NCI-H510A (cell line): ENCODE data around the gene WIZ.

Experiments used
- DNase-seq: peaks from one replicate; lab custom pipeline; 2025; lab: John Stamatoyannopoulos, UW

WIZ gene

DNA sequence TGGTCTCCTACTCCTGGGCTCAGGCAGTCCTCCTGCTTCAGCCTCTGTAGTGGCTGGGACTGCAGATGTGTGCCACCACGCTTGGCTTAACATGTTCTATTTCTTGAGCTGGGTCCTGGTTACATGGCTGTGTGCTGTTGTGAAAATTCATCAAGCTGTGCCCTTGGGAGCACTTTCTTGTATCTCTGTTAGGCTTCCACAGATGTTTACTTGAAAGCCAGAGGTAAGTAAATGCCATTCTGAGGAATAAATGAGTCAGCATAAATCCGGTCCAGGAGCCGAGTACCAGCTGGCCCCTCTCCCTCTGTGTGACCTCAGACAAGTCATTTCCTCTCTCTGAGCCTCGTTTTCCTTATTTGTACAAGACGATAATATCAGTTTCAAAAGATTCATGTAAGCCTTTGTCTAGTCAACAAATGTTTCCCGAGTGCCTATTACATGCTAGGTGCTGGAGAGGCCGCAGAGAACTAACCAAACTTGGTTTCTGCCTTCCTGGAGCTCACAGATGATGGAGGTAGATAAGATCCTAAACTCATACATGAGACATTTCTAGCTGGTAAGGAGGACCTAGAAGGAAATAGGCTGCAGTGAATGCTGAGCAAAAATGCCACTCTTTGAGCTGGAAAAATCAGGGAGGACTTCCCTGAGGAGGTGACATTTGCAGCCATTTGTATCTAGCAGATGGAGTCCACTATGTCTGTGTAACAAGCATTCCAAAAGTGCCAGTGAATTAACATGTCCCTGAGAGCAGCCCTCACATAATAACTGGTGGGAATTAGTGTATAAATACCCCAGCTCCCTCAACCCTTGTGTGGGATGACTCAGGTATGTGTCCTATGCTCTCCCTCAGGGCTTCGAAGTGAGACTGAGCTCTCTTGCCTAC, 17.3 kb upstream of the WIZ start:
- DNase-seq, result no peak

DNA sequence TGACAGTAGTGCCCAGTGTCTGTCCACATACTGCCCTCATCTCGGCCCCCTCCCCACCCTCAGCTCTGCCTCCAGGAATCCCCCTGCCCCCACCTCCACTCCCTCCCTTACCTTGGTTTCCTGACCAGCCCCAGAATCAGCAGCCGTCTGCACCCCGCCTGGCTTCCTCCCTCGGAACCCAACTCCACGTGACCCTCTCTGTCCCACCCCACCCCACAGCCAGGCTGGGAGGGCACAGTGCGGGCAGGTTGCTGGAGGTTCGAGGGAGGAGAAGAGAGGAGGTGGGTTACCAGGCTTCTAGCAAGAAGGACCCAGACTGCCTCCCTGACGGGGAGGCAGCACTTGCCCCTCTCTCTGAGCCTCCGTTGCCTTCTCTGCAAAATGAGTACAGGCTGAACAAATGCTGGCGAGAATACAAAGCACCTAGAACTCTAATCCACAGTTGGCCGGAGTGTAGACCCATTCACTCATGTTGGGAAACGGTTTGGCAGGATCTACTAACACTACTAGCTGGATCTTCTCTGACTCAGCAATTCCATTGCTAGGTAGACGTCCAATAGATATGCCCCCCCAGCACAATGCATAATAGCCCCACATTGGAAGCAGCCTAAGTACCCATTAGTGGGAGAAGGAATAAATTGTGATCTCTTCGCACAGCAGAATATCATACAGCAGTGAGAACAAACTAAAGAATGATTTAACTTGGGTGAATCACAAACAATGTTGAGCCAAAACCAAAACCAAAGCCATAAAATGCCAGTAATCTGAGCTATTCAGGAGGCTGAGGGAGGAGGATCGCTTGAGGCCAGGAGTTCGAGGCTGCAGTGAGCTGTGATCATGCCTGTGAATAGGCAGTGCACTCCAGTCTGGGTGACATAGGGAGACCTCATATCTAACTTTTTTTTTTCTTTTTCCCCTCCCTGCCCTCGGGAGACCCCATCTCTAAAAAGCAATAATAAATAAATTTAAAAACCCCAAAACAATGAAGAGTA, 14.9 kb upstream of the WIZ start, which contains the start of gene RASAL3:
Gene RASAL3, minus strand, starts transcription at position 151 of the 992 bp plus-strand sequence. CDS start 186 bp downstream, outside the sequence.
- DNase-seq, result no peak

DNA sequence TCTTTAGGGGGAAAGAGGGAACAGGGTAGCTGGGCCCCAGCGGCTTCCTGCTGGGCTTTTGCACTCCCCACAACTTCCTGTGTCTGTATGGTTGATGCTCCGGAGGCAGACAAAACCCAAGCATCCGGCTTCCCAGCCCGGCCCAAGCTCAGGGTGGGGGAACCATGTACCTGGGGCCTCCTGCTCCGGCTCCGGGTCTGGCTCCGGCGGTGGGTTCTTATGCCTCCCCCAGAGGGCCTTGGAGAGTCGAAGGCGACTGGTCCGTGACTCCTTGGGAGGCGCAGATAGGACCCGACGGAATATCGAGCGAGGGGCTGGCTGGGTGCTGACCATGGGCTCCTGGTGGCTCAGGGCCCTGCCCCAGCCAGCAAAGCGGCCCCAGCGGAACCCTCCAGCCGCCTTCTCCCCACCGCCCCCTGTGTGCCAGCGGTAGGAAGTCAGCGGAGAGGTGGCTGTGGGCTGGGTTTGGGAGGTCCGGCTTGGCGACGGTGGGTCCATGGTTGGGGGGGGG, 14.2 kb upstream of the WIZ start:
- DNase-seq, result no peak

DNA sequence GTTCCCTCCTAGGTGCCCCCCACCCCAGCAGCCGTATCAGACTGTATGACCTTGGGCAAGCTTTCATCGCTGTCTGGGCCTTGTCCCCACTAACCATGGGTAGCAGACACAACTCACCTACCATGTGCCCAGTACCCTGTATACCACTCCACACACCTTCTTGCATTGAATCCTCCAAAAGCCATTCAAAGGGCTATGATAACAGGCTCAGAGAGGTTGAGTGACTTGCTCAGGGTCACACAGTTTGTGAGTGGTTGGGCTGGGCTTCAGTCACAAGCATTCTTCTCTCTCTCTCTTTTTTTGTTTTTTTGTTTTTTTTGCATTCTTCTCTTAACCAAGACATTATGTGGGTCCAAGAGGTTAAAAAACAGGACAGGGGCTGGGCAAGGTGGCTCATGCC, 11.9 kb upstream of the WIZ start:
- DNase-seq, result no peak

DNA sequence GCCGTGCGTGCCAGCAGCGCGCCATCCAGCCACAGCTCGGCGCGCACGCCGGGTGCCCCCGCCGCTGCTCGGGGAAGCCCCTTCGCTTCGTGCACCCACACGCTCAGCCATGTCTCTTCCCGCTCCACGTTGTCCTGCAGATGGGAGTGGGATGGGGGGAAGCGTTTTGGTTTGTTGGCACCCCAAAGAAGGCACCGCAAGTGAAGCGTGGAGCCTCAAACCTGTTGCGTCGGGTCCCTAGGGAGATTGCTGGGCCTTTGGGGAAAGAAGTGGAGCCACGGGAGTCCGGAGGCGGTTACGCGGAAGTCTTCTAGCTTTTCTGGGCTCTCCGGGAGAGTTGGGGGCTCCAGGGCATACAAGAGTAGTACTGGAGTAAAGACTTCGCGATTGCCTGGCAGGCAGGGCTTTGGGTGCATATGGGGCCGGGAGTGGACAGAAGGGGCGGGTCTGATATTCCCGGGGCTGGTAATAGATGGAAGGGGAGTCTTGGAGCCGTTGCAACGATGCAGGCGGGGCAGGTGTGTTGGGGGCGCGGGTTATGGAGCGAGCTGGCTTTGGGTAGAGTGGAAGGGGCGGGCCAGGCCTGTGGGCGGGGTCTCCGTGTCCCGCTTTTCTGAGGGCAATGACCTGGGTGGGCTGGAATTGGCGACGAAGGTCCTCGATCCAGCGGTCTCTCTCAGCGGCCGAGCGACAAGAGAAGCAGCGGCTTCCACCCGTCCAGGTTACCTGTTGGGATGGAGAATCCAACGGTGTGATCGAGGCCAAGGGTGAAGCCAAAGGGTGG, 8.1 kb upstream of the WIZ start:
- no peak for DNase-seq

DNA sequence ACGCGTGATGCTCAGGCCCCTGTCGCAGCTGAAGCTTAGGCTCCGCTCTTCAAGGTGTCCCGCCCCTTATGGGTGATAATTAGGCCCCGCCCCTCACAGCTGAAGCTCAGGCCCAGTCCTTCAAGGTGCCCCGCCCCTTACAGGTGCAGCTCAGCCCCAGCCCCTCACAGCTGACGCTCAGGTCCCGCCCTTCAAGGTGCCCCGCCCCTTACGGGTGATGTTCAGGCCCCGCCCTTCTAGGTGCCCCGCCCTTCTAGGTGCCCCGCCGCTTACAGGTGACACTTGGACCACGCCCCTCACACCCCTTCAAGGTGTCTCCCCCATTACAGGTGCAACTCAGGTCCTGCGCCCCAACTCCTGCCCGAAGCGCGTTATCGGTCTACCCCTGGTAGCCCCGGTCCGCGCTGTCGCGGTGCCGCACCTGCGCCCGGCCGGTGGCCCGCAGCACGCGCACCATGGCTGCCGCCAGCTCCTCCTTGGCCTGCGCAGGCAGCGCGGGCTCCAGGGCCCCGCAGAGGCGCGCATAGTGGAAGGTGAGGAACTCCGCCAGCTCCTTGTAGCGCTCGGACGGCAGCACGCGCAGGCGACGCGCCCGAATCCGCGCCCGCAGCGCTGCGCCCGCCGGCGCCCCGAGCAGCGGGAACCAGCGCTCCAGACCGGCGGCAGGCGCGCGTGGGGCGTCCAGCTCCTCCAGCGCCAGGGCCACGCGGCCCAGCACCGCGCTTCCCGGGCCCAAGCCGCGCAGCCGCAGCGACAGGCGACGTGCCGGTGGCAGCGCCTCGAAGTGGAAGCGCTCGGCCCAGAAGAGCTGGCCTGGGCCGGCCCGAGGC, 7.3 kb upstream of the WIZ start:
- DNase-seq, result no peak

DNA sequence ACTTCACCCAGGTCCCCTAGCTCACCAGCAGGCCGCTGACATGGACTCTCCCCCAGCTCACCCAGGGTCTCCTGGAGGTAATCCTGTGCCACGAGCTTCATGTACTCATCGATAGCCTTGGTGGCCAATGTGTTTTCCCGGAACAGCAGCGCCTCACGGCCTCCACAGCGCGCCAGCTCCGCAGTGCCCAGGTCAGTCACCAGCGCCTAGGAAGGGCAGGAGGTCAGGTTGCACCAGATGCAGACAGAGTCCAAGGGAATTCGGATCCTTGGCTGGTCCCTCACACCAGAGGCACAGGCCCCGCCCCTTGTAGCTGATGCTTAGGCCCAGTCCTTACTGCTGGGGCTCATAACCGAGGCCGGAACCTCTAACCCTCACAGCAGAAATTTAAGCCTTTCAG, 6.7 kb upstream of the WIZ start:
- DNase-seq, result no peak

DNA sequence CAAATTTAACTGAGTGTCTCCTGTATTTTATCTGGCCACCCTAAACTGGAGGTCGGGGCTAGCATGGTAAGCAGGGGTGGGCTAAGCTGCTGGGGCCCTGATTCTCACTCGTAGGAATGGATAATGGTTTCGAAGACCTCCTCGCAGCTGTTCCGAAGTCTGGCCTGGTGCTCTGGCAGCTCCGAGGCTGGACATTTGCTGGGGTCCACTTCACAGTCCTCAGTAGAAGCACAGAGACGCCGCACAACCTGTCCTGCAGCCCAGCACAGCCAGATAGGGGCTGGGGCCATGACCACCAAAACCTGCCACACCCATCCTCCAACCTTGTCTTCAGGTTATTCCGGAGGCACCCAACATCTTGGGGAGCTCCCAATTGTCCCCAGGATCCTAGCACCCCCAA, 6.2 kb upstream of the WIZ start:
- no peak for DNase-seq

DNA sequence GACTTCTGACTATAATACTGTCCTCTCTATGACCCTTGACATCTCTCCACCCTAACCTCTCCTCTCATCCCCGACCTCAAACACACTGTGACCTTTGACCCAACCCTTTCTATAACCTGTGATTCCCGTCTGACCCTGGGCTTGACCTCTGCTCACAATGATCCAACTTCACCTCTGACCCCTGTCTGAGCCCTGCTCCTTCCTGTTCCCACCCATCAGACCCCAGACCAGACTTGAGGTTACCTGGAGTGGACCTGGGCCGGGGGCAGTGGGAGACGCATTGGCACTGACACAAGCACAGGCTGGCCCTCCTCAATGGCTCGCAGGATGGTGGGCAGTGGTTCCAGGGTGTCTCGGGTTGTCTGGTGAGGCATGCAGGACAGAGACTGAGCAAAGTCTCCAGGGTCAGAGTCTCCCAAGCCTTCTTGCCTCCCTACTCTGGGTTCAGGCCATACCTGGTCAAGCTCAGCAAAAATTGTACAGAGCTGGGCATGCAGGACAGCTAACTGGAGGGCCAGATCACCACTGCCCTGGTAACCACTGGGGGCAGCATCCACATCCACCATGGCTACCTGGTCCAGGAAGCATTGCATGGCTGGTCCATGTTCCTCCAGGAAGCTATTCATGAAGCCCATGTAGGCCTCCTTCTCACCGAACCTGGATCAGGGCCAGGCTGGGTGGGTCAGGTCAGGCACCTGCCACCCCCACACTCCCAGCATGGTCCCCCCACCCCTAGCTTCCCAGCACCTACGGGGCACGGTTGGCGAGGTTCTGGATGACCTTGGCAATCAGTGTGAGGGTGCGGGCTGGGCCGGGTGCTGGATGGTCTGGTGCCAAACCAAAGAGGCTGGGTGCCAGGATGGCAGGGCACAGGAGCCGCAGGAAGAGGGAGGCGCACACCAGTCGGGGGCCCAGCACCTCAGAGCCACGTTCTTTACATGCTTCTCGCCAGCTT, 4.4 kb upstream of the WIZ start:
- DNase-seq, result no peak

DNA sequence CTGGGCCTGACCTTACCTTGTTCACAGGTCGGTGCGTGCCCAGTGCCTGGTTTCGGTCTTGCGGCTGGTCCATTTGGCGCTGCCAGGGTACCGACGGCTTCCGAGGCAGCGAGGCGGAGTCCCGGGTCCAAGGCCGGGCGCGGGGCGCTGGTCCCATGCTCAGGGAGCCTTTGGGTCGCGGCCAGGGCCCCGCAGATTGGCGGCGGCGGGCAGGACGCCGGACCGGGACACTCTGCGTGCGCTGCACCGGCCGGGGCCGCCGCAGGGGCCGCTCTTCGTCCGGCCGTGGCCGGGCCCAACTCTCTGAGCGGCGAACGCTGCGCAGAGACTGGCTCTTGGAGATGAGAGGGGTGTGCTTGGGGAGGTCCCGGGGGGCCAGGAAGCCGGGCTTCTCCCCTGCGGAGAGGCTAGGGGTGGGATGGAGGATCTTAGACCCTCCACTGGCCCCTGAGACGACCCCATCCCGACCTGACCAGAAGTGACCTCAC, 3.4 kb upstream of the WIZ start:
- no peak for DNase-seq

DNA sequence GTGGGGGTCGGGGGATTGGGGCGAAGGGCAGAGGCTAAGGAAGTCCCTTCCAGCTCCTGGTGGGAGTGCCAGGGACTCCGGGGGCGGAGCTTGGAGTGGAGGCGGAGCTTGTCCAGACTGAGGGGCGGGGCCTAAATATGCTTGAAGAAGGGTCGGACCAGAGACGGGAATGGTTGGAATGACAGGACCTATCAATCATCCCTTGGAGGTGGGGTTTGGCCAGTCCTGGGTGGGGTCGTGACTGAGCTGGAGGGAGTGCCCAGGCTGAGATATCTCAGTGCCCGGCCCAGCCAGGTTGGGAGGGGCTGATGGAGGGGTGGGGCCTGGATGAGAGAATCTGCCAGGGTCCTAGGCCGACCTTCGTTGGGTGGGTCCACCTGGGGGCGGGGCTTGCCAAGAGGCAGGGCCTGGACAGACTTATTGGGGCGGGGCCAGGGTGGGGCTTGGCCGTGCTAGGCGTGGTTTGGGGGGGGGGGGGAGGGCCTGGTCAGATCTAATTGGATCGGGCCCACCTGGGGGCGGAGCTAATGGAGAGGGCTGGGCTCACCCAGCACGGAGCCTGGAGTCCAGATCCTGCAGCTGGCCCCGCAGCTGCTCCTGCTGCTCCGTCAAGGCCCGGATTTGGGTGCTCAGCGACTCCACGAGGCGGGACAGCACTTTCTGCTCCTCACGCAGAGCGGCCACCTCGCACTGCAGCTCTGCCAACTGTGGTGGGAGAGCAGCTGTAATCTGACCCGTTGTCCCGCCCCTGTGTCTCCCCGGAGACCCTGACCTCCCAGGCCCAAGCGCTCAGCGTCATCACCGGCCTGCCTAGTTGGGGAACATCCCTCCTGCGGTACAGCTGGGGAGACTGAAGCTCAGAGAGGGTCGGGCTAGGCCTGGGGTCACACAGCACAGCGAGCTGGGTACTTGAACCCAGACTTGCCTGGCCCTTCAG, 2.6 kb upstream of the WIZ start:
- DNase-seq, result no peak

DNA sequence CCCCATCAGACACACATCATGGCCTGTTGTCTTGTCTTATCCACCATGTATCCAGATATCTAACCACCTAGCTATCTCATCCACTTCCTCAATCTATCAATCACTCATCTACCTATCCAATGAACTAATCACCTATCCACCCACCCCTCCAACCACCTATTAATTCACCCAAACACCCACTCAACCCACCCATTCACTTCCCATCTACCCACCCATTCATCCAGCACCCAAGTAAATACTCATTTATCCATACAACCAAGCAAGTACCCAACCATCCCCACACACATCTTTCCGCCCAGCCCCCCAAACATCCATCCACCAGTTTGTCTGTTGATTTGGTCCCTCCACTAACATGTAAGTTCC, 753 bp upstream of the WIZ start:
- DNase-seq, result no peak

DNA sequence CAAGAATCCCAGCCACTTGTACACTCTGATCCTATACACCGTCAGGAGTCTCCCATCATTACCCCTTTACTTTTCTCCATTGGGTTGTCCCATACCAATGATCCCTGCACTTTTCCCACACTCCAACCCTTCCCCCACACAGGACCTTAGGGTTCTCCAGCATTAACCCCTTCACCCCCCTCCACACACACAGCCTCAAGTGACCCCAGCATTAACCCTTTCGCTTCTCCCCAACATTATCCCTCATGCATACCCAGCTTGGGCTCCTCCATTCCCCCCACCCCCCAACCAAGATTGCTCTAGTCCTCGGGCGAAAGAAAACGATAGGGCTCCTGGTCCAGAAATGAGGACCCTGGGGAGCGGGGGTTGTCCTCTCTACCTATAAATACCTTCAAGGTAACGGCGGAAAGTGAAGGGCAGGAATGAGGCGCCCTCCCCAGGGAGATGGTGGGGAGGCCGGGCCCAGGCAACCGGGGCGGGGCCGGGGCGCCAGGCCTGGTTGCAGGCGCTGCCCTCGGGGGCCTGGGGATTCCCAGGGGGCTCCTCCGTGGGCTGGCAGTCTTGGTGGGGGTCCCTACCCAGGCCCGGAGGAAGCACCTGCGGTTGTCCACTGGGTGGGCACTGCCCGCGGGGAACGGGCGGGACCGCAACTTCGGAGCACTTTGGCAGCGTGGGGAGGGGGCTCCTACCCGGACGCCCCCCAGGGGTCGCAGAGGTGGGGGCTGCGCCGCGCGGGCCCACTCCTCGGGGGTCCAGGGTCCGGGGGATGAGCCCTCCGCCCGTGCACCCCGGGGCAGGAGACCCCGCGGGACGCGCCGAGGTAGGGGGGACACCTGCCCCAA, 757 bp downstream of the WIZ start:
- no peak for DNase-seq

DNA sequence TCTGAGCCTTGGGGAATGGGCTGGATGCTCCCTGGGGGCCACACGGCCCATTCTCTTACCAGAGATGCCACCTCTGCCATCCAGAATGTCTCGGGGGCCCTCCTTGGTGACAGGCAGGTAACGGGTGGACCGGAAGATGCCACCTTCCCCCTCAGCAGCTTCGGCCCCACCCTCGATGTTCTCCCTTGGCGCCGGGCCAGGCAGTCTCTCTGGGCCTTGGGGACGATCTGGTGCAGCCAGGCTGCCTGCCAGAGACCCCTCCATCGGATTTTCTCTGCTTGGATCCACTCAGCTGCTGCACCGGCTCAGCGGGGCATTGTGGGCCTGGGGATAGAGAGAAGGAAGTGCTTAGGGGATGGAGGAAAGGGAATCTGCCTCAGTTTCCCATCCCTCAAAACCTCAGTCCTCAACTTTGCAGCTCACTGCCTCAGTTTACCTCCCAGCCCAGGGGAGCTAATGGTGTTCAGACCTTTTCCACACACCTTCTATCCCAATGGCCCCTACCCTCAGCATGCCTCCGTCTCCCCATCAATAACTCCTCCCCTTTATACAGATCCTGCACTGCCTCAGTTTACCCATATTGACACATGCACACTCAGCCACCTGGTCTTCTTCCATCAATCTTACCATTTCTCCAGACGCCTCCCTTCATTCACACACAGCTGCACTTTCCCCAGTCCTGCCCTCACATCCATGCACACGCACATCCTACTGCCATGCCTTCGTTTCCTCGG, 1.5 kb downstream of the WIZ start:
- DNase-seq, result no peak

DNA sequence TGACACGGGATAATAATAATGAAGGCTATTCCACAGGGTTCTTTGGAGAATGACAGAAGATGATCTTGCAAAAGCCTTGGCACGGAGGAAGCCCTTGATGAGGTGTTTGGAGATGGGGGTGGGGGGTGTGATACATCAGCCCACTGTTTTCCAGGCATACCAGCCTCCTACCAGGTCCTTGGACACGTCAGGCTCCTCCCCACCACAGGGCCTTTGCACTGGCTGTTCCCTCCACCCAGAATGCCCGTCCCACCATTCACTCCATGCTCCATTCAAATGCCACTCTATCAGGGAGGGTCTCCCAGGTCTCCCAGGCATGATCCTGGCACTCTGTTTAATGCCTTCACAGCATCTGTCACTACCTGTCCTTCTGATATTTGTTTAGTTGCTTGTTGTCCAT, 2.7 kb downstream of the WIZ start:
- DNase-seq, result no peak

DNA sequence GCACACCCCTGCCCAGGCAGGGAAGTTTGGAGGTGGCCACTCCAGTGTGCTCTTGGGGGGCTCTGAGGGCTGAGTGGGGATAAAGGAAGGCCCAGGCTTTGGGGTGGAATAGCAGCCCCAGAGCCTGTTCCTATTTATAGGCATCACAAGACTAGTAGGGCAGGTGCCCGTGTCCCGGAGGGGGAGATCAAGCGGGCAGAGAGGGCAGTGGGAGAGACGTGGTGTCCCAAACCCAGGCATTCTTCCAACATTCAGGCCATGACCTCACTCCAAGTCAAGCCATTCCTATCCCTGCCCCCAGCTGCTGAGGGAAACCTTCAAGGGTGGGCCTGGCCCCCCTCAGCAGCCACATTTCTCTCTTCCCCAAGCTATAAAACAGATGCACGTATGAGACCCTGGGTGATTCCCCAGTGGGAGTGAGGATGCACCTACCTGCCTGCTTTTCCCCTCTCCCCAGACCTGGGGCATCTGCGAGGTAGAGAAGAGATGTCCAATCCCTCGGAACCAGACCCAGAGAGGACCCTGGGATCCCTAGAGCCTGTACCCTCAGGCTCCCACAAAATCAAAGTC, 3.9 kb downstream of the WIZ start:
- DNase-seq, result no peak

DNA sequence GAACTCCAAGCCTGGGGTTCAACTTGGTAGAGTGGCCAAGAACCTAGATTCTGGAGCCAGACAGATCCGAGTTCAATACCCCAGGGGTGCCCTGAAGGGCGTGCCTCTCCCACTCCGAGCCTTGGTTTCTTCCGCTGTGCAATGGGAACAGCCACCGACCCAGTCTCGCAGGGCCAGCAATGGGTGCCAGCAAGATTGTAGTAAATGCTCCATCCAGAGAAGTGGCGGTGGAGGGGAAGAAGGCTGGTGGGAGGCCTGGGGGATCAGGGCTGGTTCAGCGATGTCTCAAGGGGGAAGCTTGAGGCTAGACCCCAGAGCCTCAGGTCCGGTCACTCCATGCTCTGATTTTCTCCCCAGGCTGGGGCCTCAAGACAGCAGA, 4.5 kb downstream of the WIZ start:
- no peak for DNase-seq
